ENCODE measurements around the gene DAZAP1.

Gene DAZAP1

GRCh38 chr19:1466018-1466460, 58.7 kb downstream of the DAZAP1 start:
- H3K9ac ChIP-seq (ENCODE audit: low read length in 5 of 5), result no peak overlapping the region
- peaks cover 0 to 56% (median 45%) of the 10 kb centered on the region in 5 donors for H3K4me1 ChIP-seq (ENCODE audit: control insufficient read depth in 5 of 5, insufficient read depth in 5 of 5, low read length in 5 of 5)
- H3K9me3 ChIP-seq (ENCODE audit: control insufficient read depth in 5 of 5, low read length in 5 of 5), result no peaks in the 10 kb centered on the region
- no peak overlapping the region for H3K27ac ChIP-seq (ENCODE audit: low read depth, low read length)
- H3K36me3 ChIP-seq (ENCODE audit: control insufficient read depth in 5 of 5, insufficient read depth in 5 of 5, low read length in 5 of 5), result peaks cover 0 to 3% (median under 1%) of the 10 kb centered on the region in 5 donors
- H3K27me3 ChIP-seq (ENCODE audit: control insufficient read depth in 5 of 5, insufficient read depth in 4 of 5, low read length in 5 of 5), result peaks cover 31 to 50% (median 41%) of the 10 kb centered on the region in 5 donors
- peak overlapping the region in 1 of 5 donors; percentile 18 for H3K4me3 ChIP-seq (ENCODE audit: low read depth in 1 of 5, low read length in 5 of 5)

DNA sequence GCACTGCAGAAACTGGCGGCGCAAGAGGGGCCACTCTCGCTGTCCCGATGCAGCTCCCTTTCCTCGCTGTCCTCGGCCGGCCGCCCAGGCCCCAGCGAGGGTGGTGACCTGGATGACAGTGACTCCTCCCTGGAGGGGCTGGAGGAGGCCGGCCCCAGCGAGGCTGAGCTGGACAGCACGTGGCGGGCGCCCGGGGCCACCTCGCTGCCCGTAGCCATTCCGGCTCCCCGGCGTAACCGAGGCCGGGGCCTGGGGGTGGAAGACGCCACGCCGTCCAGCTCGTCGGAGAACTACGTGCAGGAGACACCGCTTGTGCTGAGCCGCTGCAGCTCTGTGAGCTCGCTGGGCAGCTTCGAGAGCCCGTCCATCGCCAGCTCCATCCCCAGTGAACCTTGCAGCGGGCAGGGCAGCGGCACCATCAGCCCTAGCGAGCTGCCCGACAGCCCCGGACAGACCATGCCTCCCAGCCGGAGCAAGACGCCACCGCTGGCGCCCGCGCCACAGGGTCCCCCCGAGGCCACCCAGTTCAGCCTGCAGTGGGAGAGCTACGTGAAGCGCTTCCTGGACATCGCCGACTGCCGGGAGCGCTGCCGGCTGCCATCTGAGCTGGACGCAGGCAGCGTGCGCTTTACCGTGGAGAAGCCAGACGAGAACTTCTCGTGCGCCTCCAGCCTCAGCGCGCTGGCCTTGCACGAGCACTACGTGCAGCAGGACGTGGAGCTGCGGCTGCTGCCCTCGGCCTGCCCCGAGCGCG, 59.3 kb downstream of the DAZAP1 start:
- H3K36me3 ChIP-seq (ENCODE audit: control insufficient read depth in 5 of 5, insufficient read depth in 5 of 5, low read length in 5 of 5), result no peaks in the 10 kb centered on the region

DNA sequence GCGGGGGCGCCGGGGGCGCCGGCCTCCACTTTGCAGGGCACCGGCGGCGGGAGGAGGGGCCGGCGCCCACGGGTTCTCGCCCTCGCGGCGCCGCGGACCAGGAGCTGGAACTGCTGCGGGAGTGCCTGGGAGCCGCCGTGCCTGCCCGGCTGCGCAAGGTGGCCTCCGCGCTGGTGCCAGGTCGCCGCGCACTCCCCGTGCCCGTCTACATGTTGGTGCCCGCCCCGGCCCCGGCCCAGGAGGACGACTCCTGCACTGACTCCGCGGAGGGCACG, 59.8 kb downstream of the DAZAP1 start:
- Histone ChIP-seq H3K27me3 (ENCODE audit: control insufficient read depth in 5 of 5, insufficient read depth in 4 of 5, low read length in 5 of 5) (peaks cover 42 to 61% (median 53%) of the 10 kb centered on the region in 5 donors), H3K9ac (ENCODE audit: low read length in 5 of 5) (no peak overlapping the region), H3K9me3 (ENCODE audit: control insufficient read depth in 5 of 5, low read length in 5 of 5) (no peaks in the 10 kb centered on the region), H3K36me3 (ENCODE audit: control insufficient read depth in 5 of 5, insufficient read depth in 5 of 5, low read length in 5 of 5) (no peaks in the 10 kb centered on the region), H3K4me3 (ENCODE audit: low read depth in 1 of 5, low read length in 5 of 5) (peak overlapping the region in 2 of 5 donors; percentile 10 to 15), H3K4me1 (ENCODE audit: control insufficient read depth in 5 of 5, insufficient read depth in 5 of 5, low read length in 5 of 5) (peaks cover 0 to 67% (median 53%) of the 10 kb centered on the region in 5 donors), H3K27ac (ENCODE audit: low read depth, low read length) (no peak overlapping the region)

More for the DNA sequence above, 59.3 kb downstream of the DAZAP1 start:
- Histone ChIP-seq H3K27ac (ENCODE audit: low read depth, low read length) (no peak overlapping the region), H3K9me3 (ENCODE audit: control insufficient read depth in 5 of 5, low read length in 5 of 5) (no peaks in the 10 kb centered on the region), H3K27me3 (ENCODE audit: control insufficient read depth in 5 of 5, insufficient read depth in 4 of 5, low read length in 5 of 5) (peaks cover 37 to 56% (median 47%) of the 10 kb centered on the region in 5 donors), H3K4me1 (ENCODE audit: control insufficient read depth in 5 of 5, insufficient read depth in 5 of 5, low read length in 5 of 5) (peaks cover 0 to 62% (median 51%) of the 10 kb centered on the region in 5 donors), H3K9ac (ENCODE audit: low read length in 5 of 5) (no peak overlapping the region), H3K4me3 (ENCODE audit: low read depth in 1 of 5, low read length in 5 of 5) (peak overlapping the region in 2 of 5 donors; percentile 10 to 15)

GRCh38 chr19:1467490-1468273, 60.3 kb downstream of the DAZAP1 start:
- Histone ChIP-seq H3K27me3 (ENCODE audit: control insufficient read depth in 5 of 5, insufficient read depth in 4 of 5, low read length in 5 of 5) (peaks cover 48 to 67% (median 58%) of the 10 kb centered on the region in 5 donors), H3K9ac (ENCODE audit: low read length in 5 of 5) (no peak overlapping the region), H3K9me3 (ENCODE audit: control insufficient read depth in 5 of 5, low read length in 5 of 5) (no peaks in the 10 kb centered on the region), H3K36me3 (ENCODE audit: control insufficient read depth in 5 of 5, insufficient read depth in 5 of 5, low read length in 5 of 5) (no peaks in the 10 kb centered on the region), H3K4me3 (ENCODE audit: low read depth in 1 of 5, low read length in 5 of 5) (peak overlapping the region in 2 of 5 donors; percentile 15 to 46), H3K27ac (ENCODE audit: low read depth, low read length) (no peak overlapping the region), H3K4me1 (ENCODE audit: control insufficient read depth in 5 of 5, insufficient read depth in 5 of 5, low read length in 5 of 5) (peaks cover 0 to 69% (median 53%) of the 10 kb centered on the region in 5 donors)

DNA sequence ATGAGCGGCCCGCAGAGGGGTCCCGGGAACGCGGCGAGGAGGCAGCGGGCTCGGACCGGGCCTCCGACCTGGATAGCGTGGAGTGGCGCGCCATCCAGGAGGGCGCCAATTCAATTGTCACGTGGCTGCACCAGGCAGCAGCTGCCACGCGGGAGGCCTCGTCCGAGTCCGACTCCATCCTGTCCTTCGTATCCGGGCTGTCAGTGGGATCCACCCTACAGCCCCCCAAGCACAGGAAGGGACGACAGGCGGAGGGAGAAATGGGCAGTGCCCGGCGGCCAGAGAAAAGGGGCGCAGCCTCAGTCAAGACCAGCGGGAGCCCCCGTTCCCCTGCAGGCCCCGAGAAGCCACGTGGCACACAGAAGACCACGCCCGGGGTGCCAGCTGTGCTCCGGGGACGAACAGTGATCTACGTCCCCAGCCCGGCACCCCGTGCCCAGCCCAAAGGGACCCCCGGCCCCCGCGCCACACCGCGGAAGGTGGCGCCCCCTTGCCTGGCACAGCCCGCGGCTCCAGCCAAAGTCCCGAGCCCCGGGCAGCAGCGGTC, 61.0 kb downstream of the DAZAP1 start:
- H3K9ac ChIP-seq (ENCODE audit: low read length in 5 of 5), result no peak overlapping the region
- no peaks in the 10 kb centered on the region for H3K9me3 ChIP-seq (ENCODE audit: control insufficient read depth in 5 of 5, low read length in 5 of 5)
- H3K4me1 ChIP-seq (ENCODE audit: control insufficient read depth in 5 of 5, insufficient read depth in 5 of 5, low read length in 5 of 5), result peaks cover 0 to 69% (median 53%) of the 10 kb centered on the region in 5 donors
- no peak overlapping the region for H3K27ac ChIP-seq (ENCODE audit: low read depth, low read length)
- no peaks in the 10 kb centered on the region for H3K36me3 ChIP-seq (ENCODE audit: control insufficient read depth in 5 of 5, insufficient read depth in 5 of 5, low read length in 5 of 5)
- H3K4me3 ChIP-seq (ENCODE audit: low read depth in 1 of 5, low read length in 5 of 5), result peak overlapping the region in 3 of 5 donors; percentile 2 to 46 (median 28)
- H3K27me3 ChIP-seq (ENCODE audit: control insufficient read depth in 5 of 5, insufficient read depth in 4 of 5, low read length in 5 of 5), result peaks cover 53 to 73% (median 65%) of the 10 kb centered on the region in 5 donors

- Histone ChIP-seq H3K27me3 (ENCODE audit: control insufficient read depth in 5 of 5, insufficient read depth in 4 of 5, low read length in 5 of 5) (peaks cover 56 to 77% (median 67%) of the 10 kb centered on the region in 5 donors), H3K9me3 (ENCODE audit: control insufficient read depth in 5 of 5, low read length in 5 of 5) (no peaks in the 10 kb centered on the region), H3K4me1 (ENCODE audit: control insufficient read depth in 5 of 5, insufficient read depth in 5 of 5, low read length in 5 of 5) (peaks cover 0 to 71% (median 53%) of the 10 kb centered on the region in 5 donors), H3K4me3 (ENCODE audit: low read depth in 1 of 5, low read length in 5 of 5) (peak overlapping the region in 1 of 5 donors; percentile 46), H3K9ac (ENCODE audit: low read length in 5 of 5) (no peak overlapping the region), H3K36me3 (ENCODE audit: control insufficient read depth in 5 of 5, insufficient read depth in 5 of 5, low read length in 5 of 5) (no peaks in the 10 kb centered on the region), H3K27ac (ENCODE audit: low read depth, low read length) (no peak overlapping the region)
Observed at GRCh38 chr19:1468821-1469254, 61.5 kb downstream of the DAZAP1 start.

- Histone ChIP-seq H3K27ac (ENCODE audit: low read depth, low read length) (no peak overlapping the region), H3K9ac (ENCODE audit: low read length in 5 of 5) (no peak overlapping the region), H3K9me3 (ENCODE audit: control insufficient read depth in 5 of 5, low read length in 5 of 5) (no peaks in the 10 kb centered on the region), H3K4me3 (ENCODE audit: low read depth in 1 of 5, low read length in 5 of 5) (peak overlapping the region in 3 of 5 donors; percentile 17 to 59 (median 48)), H3K4me1 (ENCODE audit: control insufficient read depth in 5 of 5, insufficient read depth in 5 of 5, low read length in 5 of 5) (peaks cover 0 to 77% (median 59%) of the 10 kb centered on the region in 5 donors), H3K36me3 (ENCODE audit: control insufficient read depth in 5 of 5, insufficient read depth in 5 of 5, low read length in 5 of 5) (peaks cover 0 to 4% (median under 1%) of the 10 kb centered on the region in 5 donors), H3K27me3 (ENCODE audit: control insufficient read depth in 5 of 5, insufficient read depth in 4 of 5, low read length in 5 of 5) (peaks cover 56 to 77% (median 70%) of the 10 kb centered on the region in 5 donors)
Observed at GRCh38 chr19:1469255-1470054, 62.1 kb downstream of the DAZAP1 start.

GRCh38 chr19:1470055-1470304, 62.6 kb downstream of the DAZAP1 start:
- peak overlapping the region in 4 of 5 donors; percentile 17 to 59 (median 50) for H3K4me3 ChIP-seq (ENCODE audit: low read depth in 1 of 5, low read length in 5 of 5)
- H3K27ac ChIP-seq (ENCODE audit: low read depth, low read length), result no peak overlapping the region

GRCh38 chr19:1470305-1471009, 63.1 kb downstream of the DAZAP1 start:
- H3K9ac ChIP-seq (ENCODE audit: low read length in 5 of 5), result peak overlapping the region in 3 of 5 donors; percentile 41 to 43 (median 42)
- no peak overlapping the region for H3K27ac ChIP-seq (ENCODE audit: low read depth, low read length)
- H3K4me1 ChIP-seq (ENCODE audit: control insufficient read depth in 5 of 5, insufficient read depth in 5 of 5, low read length in 5 of 5), result peaks cover 0 to 79% (median 59%) of the 10 kb centered on the region in 5 donors
- H3K36me3 ChIP-seq (ENCODE audit: control insufficient read depth in 5 of 5, insufficient read depth in 5 of 5, low read length in 5 of 5), result peaks cover 0 to 13% (median 7%) of the 10 kb centered on the region in 5 donors
- peaks cover 52 to 72% (median 70%) of the 10 kb centered on the region in 5 donors for H3K27me3 ChIP-seq (ENCODE audit: control insufficient read depth in 5 of 5, insufficient read depth in 4 of 5, low read length in 5 of 5)
- no peaks in the 10 kb centered on the region for H3K9me3 ChIP-seq (ENCODE audit: control insufficient read depth in 5 of 5, low read length in 5 of 5)
- H3K4me3 ChIP-seq (ENCODE audit: low read depth in 1 of 5, low read length in 5 of 5), result peak overlapping the region in 4 of 5 donors; percentile 44 to 59 (median 50)

More at GRCh38 chr19:1470055-1470304, 62.6 kb downstream of the DAZAP1 start:
- Histone ChIP-seq H3K9ac (ENCODE audit: low read length in 5 of 5) (peak overlapping the region in 2 of 5 donors; percentile 37 to 41), H3K9me3 (ENCODE audit: control insufficient read depth in 5 of 5, low read length in 5 of 5) (no peaks in the 10 kb centered on the region), H3K27me3 (ENCODE audit: control insufficient read depth in 5 of 5, insufficient read depth in 4 of 5, low read length in 5 of 5) (peaks cover 56 to 76% (median 70%) of the 10 kb centered on the region in 5 donors), H3K4me1 (ENCODE audit: control insufficient read depth in 5 of 5, insufficient read depth in 5 of 5, low read length in 5 of 5) (peaks cover 0 to 81% (median 60%) of the 10 kb centered on the region in 5 donors), H3K36me3 (ENCODE audit: control insufficient read depth in 5 of 5, insufficient read depth in 5 of 5, low read length in 5 of 5) (peaks cover 0 to 9% (median 5%) of the 10 kb centered on the region in 5 donors)

All from subcutaneous abdominal adipose tissue (tissue), 5 donors.